Measurements from ENCODE around the gene RAB3IP. TPM values are rescaled to one million over a fixed set of nuclear protein-coding genes. Genes with fewer than 3 reads are reported as not detected.
"Not testable (repeated sequence)": the region's sequence is repeated elsewhere in the genome, so short reads cannot be mapped to it uniquely, and the experiment has no call there.

The RAB3IP gene
- total RNA-seq, 1 donor from 2014 or later, result 25.6 TPM

DNA sequence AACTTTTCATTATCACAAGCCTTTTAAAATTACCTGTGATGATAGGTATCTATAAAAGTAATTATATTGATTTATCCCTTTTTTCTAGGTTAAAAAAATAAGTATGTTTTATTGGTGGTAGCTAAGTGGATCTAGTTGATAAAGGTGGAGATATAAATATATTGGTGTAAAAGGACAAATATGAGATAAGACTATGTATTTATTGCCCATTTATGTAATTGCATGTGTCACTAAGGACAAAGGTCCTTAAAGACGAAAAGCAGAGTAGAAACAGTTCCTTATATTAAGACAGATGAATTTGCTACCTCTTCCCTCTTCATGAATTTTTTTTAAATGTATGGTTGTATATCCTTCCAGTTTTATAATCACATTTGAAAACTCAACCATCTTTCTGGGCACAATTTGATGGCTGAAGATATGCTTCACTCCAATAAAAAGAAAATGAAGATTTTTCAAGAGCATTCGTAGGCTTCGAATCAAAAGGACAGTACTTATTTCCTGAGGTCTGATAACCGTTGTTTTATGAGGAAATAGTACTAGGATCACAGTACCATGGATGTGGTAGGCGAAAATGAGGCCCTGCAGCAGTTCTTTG lies 86.4 kb downstream of the RAB3IP start, which contains the start of gene MYRFL:
Gene MYRFL (plus strand): TSS at position 262 of the 595 bp plus-strand sequence. CDS start 291 bp downstream, at position 553.
- ATAC-seq, result no peak
- DNase-seq (ENCODE audit: missing footprints), result no peak
- intact Hi-C loops (cut with DNase I), result no loop called here

DNA sequence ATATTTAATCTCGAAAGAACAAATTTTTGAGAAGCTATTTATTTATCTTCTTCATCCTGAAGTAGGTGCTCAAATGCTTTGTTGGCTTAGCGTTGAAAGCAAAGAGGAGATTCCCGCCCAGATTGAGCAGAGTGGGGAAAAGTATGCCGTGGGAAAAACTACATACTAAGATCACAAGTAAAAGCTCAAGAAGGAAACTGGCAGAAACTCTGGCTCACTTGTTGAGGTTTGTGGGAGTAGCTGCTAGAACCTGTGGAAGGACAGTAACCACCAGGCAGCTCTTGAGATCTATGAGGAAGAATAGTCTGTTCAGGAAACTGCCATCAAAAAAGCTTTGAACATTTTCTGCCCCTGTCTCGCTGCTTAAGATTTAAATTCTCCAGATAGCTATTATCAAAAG lies 90.2 kb downstream of the RAB3IP start:
- ATAC-seq (no peak), DNase-seq (ENCODE audit: missing footprints) (no peak)
- intact Hi-C loops (cut with DNase I), result no loop called here

DNA sequence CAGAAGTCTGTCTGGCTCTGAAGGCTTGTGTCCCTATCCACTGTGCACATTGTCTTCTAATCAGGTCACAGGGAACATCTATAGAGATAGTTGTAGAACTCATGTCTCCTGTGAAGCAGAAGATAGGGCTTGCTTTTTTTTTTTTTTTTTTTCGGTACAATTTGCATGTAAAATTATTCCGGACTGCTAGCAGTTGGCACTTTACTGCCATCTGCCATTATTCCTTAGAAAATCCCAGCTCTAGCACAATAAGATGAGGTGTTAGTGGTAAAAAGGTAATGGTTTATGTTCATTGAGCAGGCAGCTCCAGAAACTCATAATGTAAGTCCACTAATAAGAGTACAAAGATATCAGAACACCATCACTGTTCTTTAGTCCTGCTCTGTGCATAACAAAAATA lies 95.0 kb downstream of the RAB3IP start:
- DNase-seq (ENCODE audit: missing footprints) (no peak), ATAC-seq (no peak)
- intact Hi-C loops (cut with DNase I), result no loop called here

DNA sequence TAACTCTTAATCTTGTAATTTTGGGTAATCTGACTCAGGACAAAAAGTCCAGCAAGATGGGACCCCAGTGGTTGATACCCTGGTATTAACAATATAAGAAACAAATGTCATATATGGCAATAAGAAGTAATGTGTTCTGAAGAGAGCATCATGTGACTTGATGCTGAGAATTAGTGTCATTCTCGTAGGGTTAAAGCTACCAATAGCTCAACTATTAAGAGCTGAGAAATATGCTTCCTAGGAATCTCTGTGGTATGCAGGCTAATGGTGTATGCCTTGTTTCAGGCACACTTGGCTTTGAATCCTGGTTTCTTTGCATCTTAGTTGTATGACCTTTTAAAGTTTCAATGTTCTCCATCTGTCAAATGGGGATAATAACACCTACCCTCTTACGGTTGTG lies 95.5 kb downstream of the RAB3IP start:
- no peak for ATAC-seq
- no peak for DNase-seq (ENCODE audit: missing footprints)
- intact Hi-C loops (cut with DNase I), result no loop called here

DNA sequence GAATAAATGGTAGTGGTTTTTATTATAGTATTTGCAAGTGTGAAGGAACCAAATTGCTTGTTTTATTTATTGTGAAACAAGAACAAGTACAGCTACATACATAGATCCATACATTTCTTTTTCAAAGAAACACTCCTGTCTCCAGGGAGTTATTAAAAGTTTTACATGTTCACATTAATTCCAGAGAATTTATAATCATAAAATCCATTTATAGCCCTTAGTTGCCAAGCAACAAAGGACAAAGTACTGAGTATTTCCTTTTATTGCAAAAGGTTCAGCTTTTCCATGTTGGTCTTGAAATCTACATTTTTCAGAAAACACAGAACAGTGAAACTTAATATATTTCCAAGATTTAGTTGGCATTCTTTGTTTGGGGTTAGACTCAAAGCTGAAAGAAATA lies 95.9 kb downstream of the RAB3IP start:
- DNase-seq (ENCODE audit: missing footprints) (no peak), ATAC-seq (no peak)
- intact Hi-C loops (cut with DNase I), result no loop called here

DNA sequence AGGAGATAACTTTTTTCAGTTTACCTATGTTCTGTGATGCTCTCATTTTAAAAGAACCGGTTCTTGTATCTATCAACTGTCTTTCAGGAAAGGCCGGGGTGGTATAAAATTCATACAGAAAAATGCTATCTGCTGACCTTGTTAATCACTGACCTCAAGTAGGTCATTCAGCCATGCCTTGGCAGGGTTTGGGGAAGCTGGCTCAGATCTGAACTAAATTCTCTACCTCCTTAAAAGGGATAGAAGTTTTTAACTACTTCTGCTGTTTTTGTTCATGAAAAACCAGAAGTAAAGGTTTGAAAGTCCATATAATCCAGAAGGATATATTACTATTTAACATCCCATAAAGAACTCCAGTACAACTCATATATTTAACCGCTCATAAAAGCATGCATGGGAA lies 96.4 kb downstream of the RAB3IP start:
- no peak for ATAC-seq
- intact Hi-C loops (cut with DNase I), result no loop called here
- DNase-seq (ENCODE audit: missing footprints), result no peak

DNA sequence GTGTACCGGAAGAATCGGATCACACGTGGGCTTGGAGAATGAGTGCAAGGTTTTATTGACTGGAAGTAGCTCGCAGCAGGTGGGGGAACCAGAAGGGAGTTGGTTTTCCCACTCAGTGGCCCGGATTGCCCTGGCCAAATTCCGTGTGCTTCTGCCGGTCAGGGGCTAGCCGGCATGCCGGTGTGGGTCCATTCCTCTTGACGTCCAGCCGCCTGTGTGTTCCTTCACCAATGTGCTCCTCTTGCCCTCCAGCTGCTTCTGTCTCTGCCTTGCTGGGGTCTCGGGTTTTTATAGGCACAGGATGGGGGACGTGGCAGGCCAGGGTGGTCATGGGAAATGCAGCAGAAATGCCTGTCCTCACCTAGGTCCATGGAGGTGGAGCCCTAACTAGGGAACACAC lies 97.4 kb downstream of the RAB3IP start:
- intact Hi-C loops (cut with DNase I), result no loop called here
- DNase-seq (ENCODE audit: missing footprints), result no peak
- ATAC-seq, result no peak

DNA sequence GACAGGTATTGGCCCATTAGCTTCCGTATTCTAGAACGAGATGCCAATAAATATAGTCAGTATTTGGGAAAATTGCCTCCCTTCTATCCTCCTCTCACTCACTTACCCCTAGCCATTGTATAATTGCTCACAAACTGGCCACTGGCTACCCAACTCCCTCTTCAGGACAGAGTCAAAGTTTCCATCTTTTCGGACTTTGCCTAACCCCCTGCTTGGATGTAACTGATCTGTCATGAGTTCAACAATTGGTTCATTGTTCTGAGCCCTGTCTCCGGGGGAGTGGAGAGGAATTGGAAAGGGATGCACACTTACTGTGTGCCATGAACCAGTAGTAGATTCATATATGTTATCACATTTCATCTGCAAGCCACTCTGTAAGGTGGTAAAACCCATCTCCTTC lies 98.5 kb downstream of the RAB3IP start:
- intact Hi-C loops (cut with DNase I), result no loop called here
- ATAC-seq, result no peak
- no peak for DNase-seq (ENCODE audit: missing footprints)

DNA sequence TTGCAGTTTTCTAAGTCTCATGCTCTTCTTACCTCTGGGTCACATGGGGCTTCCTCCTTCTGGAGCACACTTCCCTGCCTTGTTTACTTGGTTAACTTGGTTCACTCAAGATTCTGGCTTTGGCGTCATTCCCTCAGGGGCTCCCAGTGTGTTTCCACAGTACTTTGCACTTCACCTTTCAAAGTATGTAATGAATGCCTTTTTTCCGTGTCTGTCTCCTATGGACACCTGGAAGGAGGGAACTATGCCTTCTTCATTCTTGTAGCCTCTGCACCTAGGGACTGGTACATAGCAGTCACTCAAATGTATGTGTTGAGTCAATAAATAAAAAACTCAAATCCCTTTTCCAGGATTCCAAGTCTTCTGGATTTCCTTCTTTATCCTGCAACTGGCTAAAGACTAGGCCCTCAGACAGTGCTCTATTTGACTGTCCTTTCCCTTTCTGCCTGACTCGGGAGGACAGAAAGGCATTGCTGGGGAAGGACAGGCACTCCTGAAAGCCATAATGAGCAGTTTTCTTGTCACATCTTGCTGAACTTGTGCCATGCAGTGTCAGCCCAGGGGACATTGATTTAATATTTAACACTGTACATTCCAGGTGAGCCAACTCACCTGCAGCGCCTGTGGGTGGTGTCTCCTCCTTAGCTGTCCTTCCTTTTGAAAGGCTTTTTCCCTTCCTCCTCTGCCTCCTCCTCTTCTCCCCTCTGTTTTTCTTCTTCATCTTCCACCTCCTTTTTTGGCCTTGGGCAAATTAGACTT lies 99.2 kb downstream of the RAB3IP start:
- intact Hi-C loops (cut with DNase I), result no loop called here
- ATAC-seq, result no peak
- DNase-seq (ENCODE audit: missing footprints), result no peak

DNA sequence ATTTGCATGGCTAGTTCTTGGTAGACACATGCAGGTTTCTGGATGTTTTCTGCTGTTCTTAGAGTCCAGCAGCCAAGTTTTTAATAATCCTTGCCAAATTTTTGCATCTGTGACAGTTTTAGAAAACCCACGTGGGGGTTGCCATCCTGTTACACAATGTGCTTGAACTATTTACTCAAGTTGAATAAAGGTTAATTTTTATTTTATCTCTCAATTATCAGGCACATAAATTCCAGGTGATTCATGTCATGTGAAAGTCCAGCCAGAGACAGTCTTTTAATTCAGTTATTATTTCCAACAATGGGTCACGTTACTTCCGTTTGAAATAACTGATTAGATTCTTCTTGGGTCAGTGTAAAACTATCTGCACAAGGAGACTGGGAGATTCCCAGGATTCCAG lies 102.1 kb downstream of the RAB3IP start:
- no peak for ATAC-seq
- intact Hi-C loops (cut with DNase I), result no loop called here
- DNase-seq (ENCODE audit: missing footprints), result no peak

DNA sequence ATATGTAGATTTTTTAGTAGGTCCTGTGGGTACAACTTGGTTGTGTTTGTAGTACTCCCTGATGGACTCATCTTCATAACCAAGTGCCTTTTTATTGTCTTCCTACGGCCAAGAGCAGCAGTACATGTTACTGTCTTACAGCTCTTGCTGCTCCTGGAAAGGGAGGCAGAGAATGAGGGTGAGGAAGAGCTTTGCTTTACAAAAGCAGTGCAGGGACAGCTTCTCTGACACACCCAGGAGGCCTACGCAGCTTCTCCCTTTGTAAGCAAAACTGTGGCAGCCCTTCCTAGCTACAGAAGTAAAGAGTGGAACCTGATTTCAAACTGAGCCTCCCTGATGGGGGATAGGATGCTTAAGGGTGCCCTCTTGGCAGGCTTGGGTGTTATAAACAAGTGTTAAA lies 104.9 kb downstream of the RAB3IP start:
- no peak for ATAC-seq
- intact Hi-C loops (cut with DNase I), result no loop called here

DNA sequence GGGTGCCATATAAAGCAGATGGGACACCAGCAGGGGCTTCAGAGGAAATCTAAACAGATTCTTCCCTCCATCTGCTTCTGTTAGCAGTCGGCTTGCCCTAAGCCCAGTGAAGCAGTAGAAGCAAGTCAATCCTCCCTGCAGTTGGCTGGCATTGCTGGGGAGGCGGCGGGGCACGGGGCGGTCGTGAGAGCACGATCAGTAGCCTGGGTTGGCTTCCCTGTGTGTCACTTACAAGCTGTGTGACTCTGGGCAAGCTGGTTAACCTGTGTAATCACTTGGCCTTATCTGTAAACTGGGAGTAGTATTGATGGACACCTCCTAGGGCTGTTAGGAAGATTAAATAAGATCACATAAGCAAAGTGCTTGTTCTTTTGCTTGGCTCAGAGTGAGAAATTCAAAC lies 105.8 kb downstream of the RAB3IP start:
- intact Hi-C loops (cut with DNase I), result no loop called here
- DNase-seq (ENCODE audit: missing footprints) (no peak), ATAC-seq (no peak)

More for the DNA sequence above, 104.9 kb downstream of the RAB3IP start:
- DNase-seq (ENCODE audit: missing footprints), result no peak

DNA sequence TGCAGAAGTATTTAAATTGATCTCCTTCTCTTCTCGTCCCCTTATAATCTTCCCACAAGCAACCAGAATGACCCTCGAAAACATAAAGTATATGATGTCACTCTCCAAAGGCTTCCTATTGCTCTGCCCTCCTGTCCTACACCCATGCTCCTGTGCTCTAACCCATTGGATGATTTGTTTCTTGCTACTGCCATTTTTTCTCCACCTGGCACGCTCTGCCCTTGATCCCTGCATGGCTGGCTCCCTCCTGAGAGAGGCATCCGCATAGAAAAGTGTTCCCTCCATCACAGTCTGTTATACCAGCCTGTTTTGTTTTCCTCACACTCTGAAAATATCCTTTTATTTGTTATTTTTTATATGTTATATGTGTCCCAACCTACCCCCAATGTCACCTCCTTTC lies 106.2 kb downstream of the RAB3IP start:
- DNase-seq (ENCODE audit: missing footprints) (no peak), ATAC-seq (no peak)
- intact Hi-C loops (cut with DNase I), result no loop called here

DNA sequence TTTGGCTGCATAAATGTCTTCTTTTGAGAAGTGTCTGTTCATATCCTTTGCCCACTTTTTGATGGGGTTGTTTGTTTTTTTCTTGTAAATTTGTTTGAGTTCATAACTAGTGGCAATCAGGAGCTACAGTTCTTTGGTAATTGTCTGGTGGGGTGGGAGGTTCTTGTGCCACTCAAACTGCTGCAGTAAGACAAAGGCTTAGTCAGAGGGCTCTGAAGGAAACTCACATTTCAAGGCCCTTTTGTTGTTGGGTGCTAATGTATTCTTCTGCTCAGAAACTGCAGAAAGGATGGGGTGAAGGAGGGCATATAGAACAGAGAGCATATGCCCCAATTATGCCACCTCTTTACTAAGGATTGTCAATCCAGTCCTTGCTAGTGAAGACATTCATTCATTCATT lies 108.3 kb downstream of the RAB3IP start:
- DNase-seq (ENCODE audit: missing footprints) (no peak), ATAC-seq (no peak)
- intact Hi-C loops (cut with DNase I), result no loop called here

DNA sequence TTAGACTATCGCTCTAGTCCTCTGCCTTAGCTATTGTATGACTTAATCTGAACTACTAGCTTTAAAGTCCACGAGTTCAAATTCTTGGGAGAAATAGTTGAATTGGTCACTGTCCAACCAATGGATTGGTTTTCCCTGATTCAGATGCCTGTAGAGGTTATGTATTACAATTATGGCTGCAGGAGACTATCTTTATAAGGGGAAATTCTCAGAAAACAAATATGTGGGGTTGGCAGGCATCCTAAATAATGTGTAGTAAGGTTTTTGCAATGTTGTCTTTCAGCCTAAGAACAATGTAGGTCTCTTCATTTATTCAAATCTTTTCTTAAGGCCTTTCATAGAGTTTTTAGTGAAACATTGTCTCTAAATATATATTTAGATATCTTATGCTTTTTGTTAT lies 113.3 kb downstream of the RAB3IP start:
- DNase-seq (ENCODE audit: missing footprints), result no peak
- no peak for ATAC-seq
- intact Hi-C loops (cut with DNase I), result no loop called here

DNA sequence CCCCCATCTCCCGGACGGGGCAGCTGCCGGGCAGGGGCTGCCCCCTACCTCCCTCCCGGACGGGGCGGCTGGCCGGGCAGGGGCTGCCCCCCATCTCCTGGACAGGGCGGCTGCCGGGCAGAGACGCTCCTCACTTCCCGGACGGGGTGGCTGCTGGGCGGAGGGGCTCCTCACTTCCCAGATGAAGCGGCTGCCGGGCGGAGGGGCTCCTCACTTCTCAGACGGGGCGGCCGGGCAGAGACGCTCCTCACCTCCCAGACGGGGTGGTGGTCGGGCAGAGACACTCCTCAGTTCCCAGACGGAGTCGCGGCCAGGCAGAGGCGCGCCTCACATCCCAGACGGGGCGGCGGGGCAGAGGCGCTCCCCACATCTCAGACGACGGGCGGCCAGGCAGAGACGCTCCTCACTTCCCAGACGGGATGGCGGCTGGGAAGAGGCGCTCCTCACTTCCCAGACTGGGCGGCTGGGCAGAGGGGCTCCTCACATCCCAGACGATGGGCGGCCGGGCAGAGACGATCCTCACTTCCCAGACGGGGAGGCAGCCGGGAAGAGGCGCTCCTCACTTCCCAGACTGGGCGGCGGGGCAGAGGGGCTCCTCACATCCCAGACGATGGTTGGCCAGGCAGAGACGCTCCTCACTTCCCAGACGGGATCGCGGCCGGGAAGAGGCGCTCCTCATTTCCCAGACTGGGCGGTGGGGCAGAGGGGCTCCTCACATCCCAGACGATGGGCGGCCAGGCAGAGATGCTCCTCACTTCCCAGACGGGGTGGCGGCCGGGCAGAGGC lies 114.7 kb downstream of the RAB3IP start:
- ATAC-seq; DNase-seq (ENCODE audit: missing footprints); intact Hi-C loops (cut with DNase I): not testable (repeated sequence)

DNA sequence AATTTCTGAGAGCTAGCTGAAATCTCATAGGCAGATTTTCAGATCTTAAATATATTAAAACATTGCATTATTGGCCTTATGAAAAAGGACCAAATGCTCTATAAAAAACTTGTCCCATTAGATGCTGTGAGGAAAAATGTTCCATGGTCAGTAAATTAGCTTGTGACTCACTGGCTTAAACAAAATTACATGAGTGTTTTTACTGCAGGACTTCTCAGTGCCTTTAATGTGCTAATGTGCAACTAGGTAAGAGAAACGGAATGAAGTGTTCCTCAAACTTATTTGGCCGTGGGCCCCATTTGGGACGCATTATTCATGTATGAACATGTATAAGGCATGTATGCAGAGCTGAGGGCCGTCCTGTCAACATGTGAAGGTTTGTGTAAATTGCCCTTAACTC lies 128.0 kb downstream of the RAB3IP start:
- intact Hi-C loops (cut with DNase I), result no loop called here
- DNase-seq (ENCODE audit: missing footprints), result no peak
- no peak for ATAC-seq

DNA sequence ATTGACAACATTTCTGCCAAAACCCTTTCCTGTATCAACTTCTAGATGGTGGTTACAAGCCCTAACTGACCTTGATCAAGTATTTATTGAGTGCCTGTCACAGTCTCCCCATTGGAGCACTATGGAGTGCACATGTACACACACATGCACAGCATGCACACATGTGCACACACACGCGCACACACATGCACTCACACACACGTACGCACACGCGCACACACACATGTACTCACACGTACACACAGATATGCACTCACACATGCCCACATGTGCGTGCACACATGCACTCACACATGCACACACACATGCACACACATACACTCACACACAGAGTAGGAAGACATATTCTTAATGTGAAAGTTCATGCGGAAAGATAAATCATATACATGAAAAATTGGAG lies 130.0 kb downstream of the RAB3IP start:
- ATAC-seq, result no peak
- intact Hi-C loops (cut with DNase I), result no loop called here
- DNase-seq (ENCODE audit: missing footprints), result no peak

DNA sequence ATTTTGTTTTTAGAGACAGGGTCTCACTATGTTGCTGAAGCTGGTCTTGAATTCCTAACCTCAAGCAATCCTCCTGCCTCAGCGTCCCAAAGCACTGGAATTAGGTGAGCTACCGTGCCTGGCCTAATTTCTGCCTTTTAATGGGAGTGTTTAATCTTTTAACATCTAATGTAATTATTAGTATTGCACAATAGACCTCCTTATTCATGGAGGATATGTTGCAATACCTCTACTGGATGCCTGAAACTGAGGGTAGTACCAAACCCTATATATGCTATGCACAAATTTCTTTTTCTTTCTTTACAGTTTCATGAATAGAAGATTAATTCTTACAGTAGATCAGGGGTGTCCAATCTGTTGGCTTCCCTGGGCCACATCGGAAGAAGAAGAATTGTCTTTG lies 134.1 kb downstream of the RAB3IP start:
- no peak for DNase-seq (ENCODE audit: missing footprints)
- intact Hi-C loops (cut with DNase I), result no loop called here
- no peak for ATAC-seq
